ENCODE data around the gene RFX7. TPM values are rescaled to one million over a fixed set of nuclear protein-coding genes. Genes with fewer than 3 reads are reported as not detected.

Gene RFX7
- total RNA-seq, 1 experiment from 2014 or later = 43.4 TPM

- no peak overlapping the region for H3K4me3 Mint-ChIP-seq
- Histone ChIP-seq H3K23ac (ENCODE audit: insufficient read length, low read depth, low read length) (no peak overlapping the region), H2BK20ac (ENCODE audit: low read depth, low read length, poor library complexity, severe bottlenecking) (no peak overlapping the region), H3K4ac (ENCODE audit: low read depth, low read length) (no peak overlapping the region), H3K23me2 (ENCODE audit: insufficient read length, low read depth, low read length, poor library complexity, severe bottlenecking) (no peaks in the 10 kb centered on the region), H2AK5ac (ENCODE audit: insufficient read length, low read length) (no peak overlapping the region), H3K79me1 (ENCODE audit: insufficient read depth, low read depth, low read length, poor library complexity, severe bottlenecking) (peaks cover 5% of the 10 kb centered on the region), H2BK15ac (ENCODE audit: low read depth, low read length) (no peak overlapping the region), H3K9ac (ENCODE audit: extremely low read depth, insufficient read length, low read length) (no peak overlapping the region), H2BK120ac (ENCODE audit: low read depth, low read length, poor library complexity, severe bottlenecking) (no peak overlapping the region), H3K4me1 (ENCODE audit: insufficient read depth, low read length) (no peaks in the 10 kb centered on the region), H3K79me2 (ENCODE audit: insufficient read depth, low read length) (peaks cover 8% of the 10 kb centered on the region; the same call in 1 of the 2 replicates), H4K91ac (ENCODE audit: insufficient read length, low read depth, low read length) (no peak overlapping the region), H3K27me3 (ENCODE audit: insufficient read depth, low read length) (no peaks in the 10 kb centered on the region), H3K4me2 (ENCODE audit: insufficient read depth, insufficient read length, low read length) (no peak overlapping the region), H2BK12ac (ENCODE audit: insufficient read length, low read depth, low read length) (no peak overlapping the region), H3K27ac (ENCODE audit: insufficient read length, low read depth, low read length) (no peak overlapping the region), H2BK5ac (ENCODE audit: insufficient read length, low read length) (no peak overlapping the region), H3K18ac (ENCODE audit: insufficient read length, low read depth, low read length) (no peak overlapping the region), H4K8ac (replicated peaks; ENCODE audit: insufficient read length, low read depth, low read length) (no peak overlapping the region), H3T11ph (ENCODE audit: low read length) (no peak overlapping the region), H3K14ac (ENCODE audit: insufficient read depth, low read length) (no peak overlapping the region), H2AFZ (ENCODE audit: low read length) (no peak overlapping the region), H4K20me1 (ENCODE audit: control insufficient read depth, insufficient read depth, insufficient read length) (no peaks in the 10 kb centered on the region), H3K9me3 (ENCODE audit: control insufficient read depth, low read depth, low read length) (no peaks in the 10 kb centered on the region), H4K5ac (ENCODE audit: insufficient read length, low read depth, low read length) (no peak overlapping the region), H3K56ac (ENCODE audit: insufficient read length, low read depth, low read length) (no peak overlapping the region)
- no peaks in the 10 kb centered on the region for H3K9me3 Mint-ChIP-seq
- TF ChIP-seq, protein P1, sequence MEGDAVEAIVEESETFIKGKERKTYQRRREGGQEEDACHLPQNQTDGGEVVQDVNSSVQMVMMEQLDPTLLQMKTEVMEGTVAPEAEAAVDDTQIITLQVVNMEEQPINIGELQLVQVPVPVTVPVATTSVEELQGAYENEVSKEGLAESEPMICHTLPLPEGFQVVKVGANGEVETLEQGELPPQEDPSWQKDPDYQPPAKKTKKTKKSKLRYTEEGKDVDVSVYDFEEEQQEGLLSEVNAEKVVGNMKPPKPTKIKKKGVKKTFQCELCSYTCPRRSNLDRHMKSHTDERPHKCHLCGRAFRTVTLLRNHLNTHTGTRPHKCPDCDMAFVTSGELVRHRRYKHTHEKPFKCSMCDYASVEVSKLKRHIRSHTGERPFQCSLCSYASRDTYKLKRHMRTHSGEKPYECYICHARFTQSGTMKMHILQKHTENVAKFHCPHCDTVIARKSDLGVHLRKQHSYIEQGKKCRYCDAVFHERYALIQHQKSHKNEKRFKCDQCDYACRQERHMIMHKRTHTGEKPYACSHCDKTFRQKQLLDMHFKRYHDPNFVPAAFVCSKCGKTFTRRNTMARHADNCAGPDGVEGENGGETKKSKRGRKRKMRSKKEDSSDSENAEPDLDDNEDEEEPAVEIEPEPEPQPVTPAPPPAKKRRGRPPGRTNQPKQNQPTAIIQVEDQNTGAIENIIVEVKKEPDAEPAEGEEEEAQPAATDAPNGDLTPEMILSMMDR (conservative IDR thresholded peaks at IDR 0.05) = no peak
- peaks cover 15 to 18% of the 10 kb centered on the region in 2 experiments for H3K4me1 Mint-ChIP-seq
- peaks cover 0 to 3% (median 0%) of the 10 kb centered on the region in 3 experiments; a peak in 2 of 7 replicates for H3K36me3 Mint-ChIP-seq (ENCODE audit: insufficient read depth in 1 of 3, low read depth in 3 of 3)
- no peak for DNase-seq
- H3K27me3 Mint-ChIP-seq (ENCODE audit: low read depth) = no peaks in the 10 kb centered on the region
- H3K27ac Mint-ChIP-seq = no peak overlapping the region; a peak in 1 of 7 replicates
- WGBS (ENCODE audit: extremely low coverage, insufficient read length, low lambda C conversion rate) = no CpG with 5 or more reads among the region's 2 CpGs
These were observed 78.4 kb downstream of the RFX7 start for GRCh38 chr15:56165234-56165633.

All from H9 (cell line).